Endothelial cell of umbilical vein (primary cell): ENCODE results near the gene CTNNA2. TPM values are rescaled to one million over a fixed set of nuclear protein-coding genes. Genes with fewer than 3 reads are reported as not detected.

Source experiments
- BruUV-seq: library from RNA; stranded (reverse); fragments of 400-500 nt; replicated peaks from 2 replicates; lab custom pipeline; 2021; lab: Mats Ljungman, UMichigan
- CTCF ChIA-PET: fragments of 300-600, 350-600 bp; sonication (Branson Sonifier 250); formaldehyde crosslinking; loops from one replicate; lab custom pipeline; 2021; ENCODE audit warnings: antibody characterized with exemption, inconsistent platforms; lab: Charles Lee
- POLR2A ChIA-PET: fragments of 300-600, 350-600 bp; sonication (Branson Sonifier 250); formaldehyde crosslinking; loops from one replicate; lab custom pipeline; 2021; ENCODE audit warnings: antibody characterized with exemption, inconsistent platforms; lab: Charles Lee
- DNase-seq: peaks from one replicate; pipeline ENCODE4 v3.0.0-alpha.2; 2011; ENCODE audit warnings: low read depth, low spot score
- FAIRE-seq: peaks from 2 replicates; lab custom pipeline; 2011; peaks lifted over from hg19 to GRCh38; lab: Jason Lieb, UNC
- H2AFZ ChIP-seq: 2 replicates; pipeline ENCODE4 v1.6.0; 2012; ENCODE audit warnings: low read depth, low read length, control low read depth, inconsistent platforms
- H3K27ac ChIP-seq: 2 replicates; pipeline ENCODE4 v1.5.1; 2011; ENCODE audit warnings: low read depth, mild to moderate bottlenecking, control low read depth, low read length, moderate library complexity; ENCODE audit not compliant: insufficient read depth
- H3K27me3 ChIP-seq, 2 experiments: 2 replicates each; pipeline versions ENCODE4 v1.6.0 to v1.6.1; 2011; ENCODE audit warnings: low read length in 2 of 2, mixed read lengths in 1 of 2; ENCODE audit not compliant: control insufficient read depth in 2 of 2, insufficient read depth in 2 of 2
- H3K36me3 ChIP-seq, 2 experiments: 2 replicates in 1 of 2; 3 replicates in 1 of 2; pipeline ENCODE4 v1.5.1; 2011; ENCODE audit warnings: low read length in 2 of 2, mild to moderate bottlenecking in 1 of 2, moderate library complexity in 1 of 2; ENCODE audit not compliant: control insufficient read depth in 2 of 2, insufficient read depth in 2 of 2; ENCODE audit errors: extremely low read depth in 1 of 2
- H3K4me1 ChIP-seq: 3 replicates; pipeline ENCODE4 v1.5.1; 2011; ENCODE audit warnings: mild to moderate bottlenecking, low read length; ENCODE audit not compliant: control insufficient read depth, insufficient read depth; ENCODE audit errors: extremely low read depth
- H3K4me2 ChIP-seq: 2 replicates; pipeline ENCODE4 v1.6.1; 2011; ENCODE audit warnings: low read length, control low read depth, mixed read lengths; ENCODE audit not compliant: insufficient read depth
- H3K4me3 ChIP-seq, 3 experiments: fragments of 200-600 bp in 1 of 3; sonication (generic), shearing (Covaris generic) in 1 of 3; replicated peaks in 1 of 3; 2 replicates each; pipeline ENCODE4 v1.5.1; 2011 to 2016; ENCODE audit warnings: control low read depth in 3 of 3, low read length in 3 of 3, mild to moderate bottlenecking in 2 of 3, inconsistent platforms in 1 of 3, low read depth in 1 of 3, moderate library complexity in 1 of 3; ENCODE audit not compliant: insufficient read depth in 1 of 3
- H3K79me2 ChIP-seq: 2 replicates; pipeline ENCODE4 v1.6.0; 2012; ENCODE audit warnings: low read length, inconsistent platforms; ENCODE audit not compliant: control insufficient read depth, insufficient read depth
- H3K9ac ChIP-seq: replicated peaks from 2 replicates; pipeline ENCODE3; 2011; ENCODE audit warnings: low read length, control low read depth; ENCODE audit not compliant: insufficient read depth; ENCODE audit errors: extremely low read depth
- H3K9me1 ChIP-seq: replicated peaks from 3 replicates; pipeline ENCODE4 v1.6.0; 2011; ENCODE audit warnings: mild to moderate bottlenecking, low read length; ENCODE audit not compliant: control insufficient read depth, insufficient read depth; ENCODE audit errors: extremely low read depth
- H3K9me3 ChIP-seq: replicated peaks from 2 replicates; pipeline ENCODE4 v1.5.1; 2012; ENCODE audit warnings: low read length, inconsistent platforms; ENCODE audit not compliant: control insufficient read depth, insufficient read depth
- H4K20me1 ChIP-seq: replicated peaks from 2 replicates; pipeline ENCODE3; 2011; ENCODE audit warnings: mild to moderate bottlenecking, low read length; ENCODE audit not compliant: control insufficient read depth, insufficient read depth; ENCODE audit errors: extremely low read depth
- EZH2 ChIP-seq: IDR thresholded peaks from 2 replicates; pipeline ENCODE4 v1.6.1; 2012; ENCODE audit warnings: borderline replicate concordance, low read depth, mild to moderate bottlenecking, moderate library complexity, low read length, inconsistent platforms; ENCODE audit not compliant: severe bottlenecking
- FOS ChIP-seq: IDR thresholded peaks from 2 replicates; pipeline ENCODE4 v1.6.1; 2011; ENCODE audit warnings: mild to moderate bottlenecking, low read length, moderate library complexity, borderline replicate concordance; ENCODE audit not compliant: insufficient read depth
- GATA2 ChIP-seq: IDR thresholded peaks from 2 replicates; pipeline ENCODE4 v1.7.0; 2011; ENCODE audit warnings: low read depth, mild to moderate bottlenecking, moderate library complexity, mixed read lengths, low read length; ENCODE audit not compliant: insufficient read length, insufficient read depth
- JUN ChIP-seq: IDR thresholded peaks from 2 replicates; pipeline ENCODE4 v1.6.1; 2011; ENCODE audit warnings: borderline replicate concordance, low read depth; ENCODE audit not compliant: insufficient read length, insufficient read depth
- MYC ChIP-seq: IDR thresholded peaks from one replicate; pipeline ENCODE4 v1.6.1; 2011; ENCODE audit warnings: mild to moderate bottlenecking, low read depth, low read length
- POLR2A ChIP-seq: IDR thresholded peaks from 2 replicates; pipeline ENCODE4 v1.6.1; 2012; ENCODE audit warnings: low read depth, mild to moderate bottlenecking, control low read depth, low read length
- dilution Hi-C: fragments of 300-500 bp; cut with MboI; formaldehyde crosslinking; loops from one replicate; pipeline ENCODE4 v1.15.0; 2019; ENCODE audit warnings: low sequenced_read_pairs; ENCODE audit not compliant: extremely low pct_ligation_motif_present
- intact Hi-C: fragments of 100-400 bp; cut with micrococcal nuclease; formaldehyde crosslinking; loops from one replicate; pipeline ENCODE4 v1.10.0; 2022
- microRNA-seq: library from miRNA; unstranded; fragments of <30 nt; microRNA quantifications from one replicate; pipeline ENCODE4 v1.2.0, GENCODE V29; 2021; ENCODE audit warnings: borderline number of aligned reads, borderline replicate concordance
- polyA plus RNA-seq, 4 experiments: library from polyadenylated mRNA; depleted of rRNA in 3 of 4; stranded (reverse) in 3 of 4; unstranded in 1 of 4; fragments of >200 nt; gene quantifications; 2 replicates each; pipeline versions ENCODE4 v1.2.1 to v1.2.3, GENCODE V29; 2011 to 2012; ENCODE audit warnings: missing spikeins in 1 of 4
- small RNA-seq: library from RNA; depleted of rRNA; stranded (forward); fragments of <200 nt; gene quantifications from one replicate; pipeline ENCODE3, GENCODE V24; 2012; ENCODE audit warnings: low replicate concordance, low read depth; ENCODE audit not compliant: insufficient read depth, insufficient read length
- total RNA-seq: library from RNA; stranded (reverse); gene quantifications from 2 replicates; pipeline ENCODE4 v1.2.3, GENCODE V29; 2021
- TF ChIP-seq, protein P1 (sequence below): IDR thresholded peaks from 2 replicates; pipeline ENCODE4 v1.6.1; 2011; ENCODE audit not compliant: insufficient read depth, insufficient read length
- TF ChIP-seq, protein P2 (sequence below), 2 donors: IDR thresholded peaks; 1 replicate in 1 of 2; 2 replicates in 1 of 2; pipeline ENCODE4 v1.5.1; 2011; ENCODE audit warnings: low read length in 2 of 2, mild to moderate bottlenecking in 2 of 2, moderate library complexity in 2 of 2, control low read depth in 1 of 2, inconsistent platforms in 1 of 2, low read depth in 1 of 2; ENCODE audit not compliant: insufficient read depth in 1 of 2; ENCODE audit errors: extremely low read depth in 1 of 2

CTNNA2 gene
- total and polyA plus RNA-seq, 2 donors (not counting 3 experiments of a cell fraction or from before 2014, with no cell fraction given): not detected

DNA sequence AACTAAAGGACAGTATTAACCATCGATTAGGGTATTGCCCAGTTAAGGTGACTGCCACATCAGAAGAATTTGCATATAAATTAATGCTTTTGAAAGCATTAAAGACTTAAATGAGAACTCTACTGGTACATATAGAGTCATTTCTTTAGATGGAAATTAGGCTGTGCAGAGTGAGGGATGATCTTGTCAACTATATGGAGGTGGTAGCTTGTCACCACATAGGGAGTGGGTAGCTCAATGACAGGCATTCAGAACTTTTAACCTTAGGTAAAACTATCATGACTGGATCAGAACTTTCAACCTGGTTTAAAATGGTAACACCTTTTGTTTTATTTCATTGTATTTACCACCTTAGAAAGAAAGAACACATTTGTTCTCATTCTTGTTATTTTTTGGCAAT lies 1176.3 kb downstream of the CTNNA2 start:
- no peaks in the 10 kb centered on the region for H3K27me3 ChIP-seq
- ChIA-PET POLR2A (no interaction called here), CTCF (no interaction called here)
- H3K9me1 ChIP-seq: no peaks in the 10 kb centered on the region
- DNase-seq (no peak), FAIRE-seq (no peak)
- no TSS peak for BruUV-seq
- peaks cover 5% of the 10 kb centered on the region for H3K9me3 ChIP-seq
- no peak overlapping the region for H3K4me3 ChIP-seq
- no peaks in the 10 kb centered on the region for H3K4me1 ChIP-seq
- H2AFZ ChIP-seq: no peak overlapping the region
- H3K4me2 ChIP-seq: no peak overlapping the region
- no peaks in the 10 kb centered on the region for H4K20me1 ChIP-seq
- H3K27ac ChIP-seq: no peak overlapping the region
- H3K36me3 ChIP-seq: no peaks in the 10 kb centered on the region
- intact Hi-C loops (no loop called here), dilution Hi-C loops (no loop called here)
- no peak overlapping the region for H3K9ac ChIP-seq
- TF ChIP-seq, protein P1, sequence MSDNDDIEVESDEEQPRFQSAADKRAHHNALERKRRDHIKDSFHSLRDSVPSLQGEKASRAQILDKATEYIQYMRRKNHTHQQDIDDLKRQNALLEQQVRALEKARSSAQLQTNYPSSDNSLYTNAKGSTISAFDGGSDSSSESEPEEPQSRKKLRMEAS: no peak
- TF ChIP-seq POLR2A (no peak), EZH2 (no peak), MYC (no peak), JUN (no peak), FOS (no peak), GATA2 (no peak)
- TF ChIP-seq, protein P2, sequence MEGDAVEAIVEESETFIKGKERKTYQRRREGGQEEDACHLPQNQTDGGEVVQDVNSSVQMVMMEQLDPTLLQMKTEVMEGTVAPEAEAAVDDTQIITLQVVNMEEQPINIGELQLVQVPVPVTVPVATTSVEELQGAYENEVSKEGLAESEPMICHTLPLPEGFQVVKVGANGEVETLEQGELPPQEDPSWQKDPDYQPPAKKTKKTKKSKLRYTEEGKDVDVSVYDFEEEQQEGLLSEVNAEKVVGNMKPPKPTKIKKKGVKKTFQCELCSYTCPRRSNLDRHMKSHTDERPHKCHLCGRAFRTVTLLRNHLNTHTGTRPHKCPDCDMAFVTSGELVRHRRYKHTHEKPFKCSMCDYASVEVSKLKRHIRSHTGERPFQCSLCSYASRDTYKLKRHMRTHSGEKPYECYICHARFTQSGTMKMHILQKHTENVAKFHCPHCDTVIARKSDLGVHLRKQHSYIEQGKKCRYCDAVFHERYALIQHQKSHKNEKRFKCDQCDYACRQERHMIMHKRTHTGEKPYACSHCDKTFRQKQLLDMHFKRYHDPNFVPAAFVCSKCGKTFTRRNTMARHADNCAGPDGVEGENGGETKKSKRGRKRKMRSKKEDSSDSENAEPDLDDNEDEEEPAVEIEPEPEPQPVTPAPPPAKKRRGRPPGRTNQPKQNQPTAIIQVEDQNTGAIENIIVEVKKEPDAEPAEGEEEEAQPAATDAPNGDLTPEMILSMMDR (IDR thresholded peaks at IDR 0.05; ENCODE audit: extremely low read depth in 1 of 2, insufficient read depth in 1 of 2, low read depth in 1 of 2, low read length in 2 of 2): no peak
- H3K79me2 ChIP-seq: no peaks in the 10 kb centered on the region

Small RNA genes within 50 kb of the gene (microRNA-seq; reads per million reads assigned to microRNA genes)
- gene MIR4264: not detected
- gene MIR8080: not detected

Small RNA genes within 50 kb of the gene (small RNA-seq; reads per million reads assigned to genes)
- gene MIR4264: not detected
- gene MIR8080: not detected
- not detected for gene RNU6-561P
